Adrenal gland (tissue), 12 donors: ENCODE results near the gene LDAH. TPM values are rescaled to one million over a fixed set of nuclear protein-coding genes. Genes with fewer than 3 reads are reported as not detected.

Source experiments
- DNase-seq, 7 donors: peaks; one replicate each; pipeline ENCODE4 v3.0.0-alpha.2; 2019 to 2020
- H3K27ac ChIP-seq, 5 donors: fragments of 200-600 bp; sonication (generic) in 4 of 5; 1 replicate in 3 of 5; 2 replicates in 2 of 5; pipeline versions ENCODE4 v1.5.1 to v1.8.0; 2016 to 2020; ENCODE audit warnings: mild to moderate bottlenecking in 1 of 5
- H3K27me3 ChIP-seq: fragments of 200-600 bp; 2 replicates; pipeline ENCODE4 v1.8.0; 2021
- H3K36me3 ChIP-seq, 2 donors: fragments of 200-600 bp; replicated peaks in 1 of 2; 1 replicate in 1 of 2; 2 replicates in 1 of 2; pipeline versions ENCODE4 v1.5.1 to v1.8.0; 2018 to 2022
- H3K4me1 ChIP-seq, 2 donors: fragments of 200-600 bp; replicated peaks in 1 of 2; 1 replicate in 1 of 2; 2 replicates in 1 of 2; pipeline versions ENCODE4 v1.5.1 to v1.8.0; 2018 to 2021
- H3K4me3 ChIP-seq, 4 donors: fragments of 200-600 bp; sonication (generic) in 3 of 4; one replicate each; pipeline ENCODE4 v1.5.1; 2016 to 2018
- H3K9me3 ChIP-seq, 3 donors: fragments of 200-600 bp; sonication (generic) in 1 of 3; replicated peaks in 1 of 3; 1 replicate in 2 of 3; 2 replicates in 1 of 3; pipeline versions ENCODE4 v1.5.1 to v1.8.0; 2016 to 2021
- CTCF ChIP-seq, 6 experiments: fragments of 450-650 bp in 4 of 6; fragments of 200-600 bp in 2 of 6; sonication (generic) in 1 of 6; IDR thresholded peaks; 1 replicate in 5 of 6; 2 replicates in 1 of 6; pipeline versions ENCODE4 v1.5.1 to v1.8.0; 2016 to 2021; ENCODE audit warnings: antibody characterized with exemption in 6 of 6, mild to moderate bottlenecking in 2 of 6, moderate library complexity in 1 of 6
- POLR2A ChIP-seq, 2 donors: fragments of 450-650 bp; IDR thresholded peaks; one replicate each; pipeline ENCODE4 v1.6.1; 2017; ENCODE audit warnings: antibody characterized with exemption in 2 of 2, mild to moderate bottlenecking in 2 of 2, moderate library complexity in 1 of 2
- WGBS, 4 donors: extraction: QIAGEN DNeasy Blood & Tissue Kit in 2 of 4; methylation state at CpG; one replicate each; pipeline versions ENCODE4 v1.1.5 to v1.1.7; 2013 to 2017; 5-methylcytosine and 5-hydroxymethylcytosine counted together
- intact Hi-C, 2 donors: fragments of 100-400 bp; cut with DNase I; formaldehyde crosslinking; loops; one replicate each; pipeline versions ENCODE4 v1.14.1 to v1.15.0; 2022 to 2023
- polyA plus RNA-seq, 3 donors: library from polyadenylated mRNA; stranded (reverse); fragments of 200-250 nt in 2 of 3; fragments of 350-450 nt in 1 of 3; fragmentation: Illumina TruSeq in 1 of 3; extraction: RNeasy Lipid Tissue Mini Kit (QIAGEN cat#74804) in 1 of 3; gene quantifications; one replicate each; pipeline ENCODE4 v1.2.3, GENCODE V29; 2013 to 2014
- total RNA-seq, 9 donors: library from RNA; depleted of rRNA in 4 of 9; stranded (reverse); fragments of >200 nt in 4 of 9; fragments of 120-200 nt in 1 of 9; fragmentation: NEBNext Ultra II Directional in 1 of 9; extraction: Animal tissue kit (Norgen Biotek cat#: 25700) in 1 of 9; gene quantifications; one replicate each; pipeline versions ENCODE4 v1.1.0 to v1.2.4, GENCODE V29; 2013 to 2023
- donor health status: healthy with polysubstance abuse.
- donor health status: Bipolar disorder and iron deficiency.
- donor health status: DM: yes; HTN: yes; CAD: no.
- donor health status: DM: no; HTN: no; CAD: no.
- donor health status: DM: no; HTN: no; CAD: no.
- donor health status: DM: yes; HTN: yes; CAD: no.

LDAH gene
- total and polyA plus RNA-seq, 12 donors, result 7.0 to 64.9 (median 31.5) TPM

DNA sequence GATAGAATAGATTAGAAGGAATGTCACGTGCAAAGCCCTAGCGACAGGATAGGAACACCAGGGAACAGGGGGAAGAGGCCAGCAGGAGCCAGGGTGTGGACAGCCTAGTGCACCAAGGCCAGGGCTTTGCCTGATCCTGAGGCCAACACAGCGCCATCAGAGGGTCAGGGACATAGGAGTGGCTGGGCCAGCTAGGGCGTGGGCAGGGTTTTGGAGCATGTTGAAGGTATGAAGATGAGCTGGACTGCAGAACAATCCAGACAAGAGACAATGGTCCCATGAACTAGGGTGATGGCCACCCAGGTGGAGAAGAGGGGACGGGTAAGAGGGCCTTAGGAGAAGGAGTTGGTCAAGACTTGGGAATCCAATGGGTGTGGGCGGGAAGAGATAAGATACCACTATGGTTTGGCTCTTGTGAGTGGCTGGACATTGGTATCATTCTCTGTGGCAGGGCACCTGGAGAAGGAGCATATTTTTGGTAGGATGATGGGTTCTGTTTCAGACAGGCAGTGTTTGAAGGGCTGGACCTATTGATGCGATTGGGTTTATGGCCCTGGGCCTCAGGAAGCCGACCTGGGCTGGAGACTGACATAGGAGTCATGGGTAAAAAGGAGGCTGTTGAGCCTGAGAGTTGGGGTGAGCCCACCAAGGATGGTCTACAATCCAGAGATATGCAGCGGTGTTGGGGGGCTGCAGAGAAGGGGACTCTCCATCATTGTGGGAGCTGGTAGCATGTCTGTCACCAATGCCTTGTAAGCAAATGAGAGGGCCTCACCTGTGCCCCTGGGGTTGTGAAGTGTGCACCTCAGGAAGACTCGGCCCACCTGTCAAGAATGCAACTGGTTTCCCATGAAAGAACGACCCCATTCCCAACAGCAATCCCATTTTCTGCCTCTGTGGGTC, 170.0 kb downstream of the LDAH start:
- no peak for DNase-seq
- 86 to 96% (median 91%) methylated on average over 9 to 11 of the region's 11 CpGs for WGBS, 4 donors
- TF ChIP-seq POLR2A (IDR thresholded peaks at IDR 0.05), result no peak
- H3K4me1 ChIP-seq, result peaks cover 12 to 31% of the 10 kb centered on the region in 2 donors
- H3K27me3 ChIP-seq, result no peaks in the 10 kb centered on the region
- no peaks in the 10 kb centered on the region for H3K9me3 ChIP-seq
- no peak overlapping the region for H3K4me3 ChIP-seq
- no peak overlapping the region for H3K27ac ChIP-seq
- intact Hi-C loops, result no loop called here
- H3K36me3 ChIP-seq, result no peaks in the 10 kb centered on the region

DNA sequence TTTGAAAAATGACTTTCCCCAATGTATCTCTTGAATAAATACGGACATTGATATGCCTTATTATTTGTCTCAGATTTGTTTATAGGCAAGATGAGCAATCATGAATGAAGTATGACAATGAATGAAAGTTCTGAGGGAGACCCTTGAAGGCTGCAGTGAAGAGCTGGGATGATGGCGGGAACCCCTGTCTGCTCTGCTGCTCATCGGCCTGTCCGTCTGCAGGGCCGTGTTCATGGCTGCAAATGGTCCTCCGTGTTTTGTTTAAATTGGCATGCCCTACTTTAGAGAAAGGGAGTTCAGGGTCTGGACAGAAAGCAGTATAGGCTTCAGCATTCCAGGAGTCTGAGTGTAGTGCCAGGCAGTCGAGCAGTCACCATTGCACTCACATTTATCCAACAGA, 170.8 kb downstream of the LDAH start:
- no peak overlapping the region for H3K27ac ChIP-seq
- intact Hi-C loops, result no loop called here
- H3K27me3 ChIP-seq, result no peaks in the 10 kb centered on the region
- H3K4me3 ChIP-seq, result no peak overlapping the region
- no peaks in the 10 kb centered on the region for H3K36me3 ChIP-seq
- H3K4me1 ChIP-seq, result peaks cover 12 to 39% of the 10 kb centered on the region in 2 donors
- TF ChIP-seq POLR2A (IDR thresholded peaks at IDR 0.05) (no peak), CTCF (IDR thresholded peaks at IDR 0.05) (no peak)
- no peaks in the 10 kb centered on the region for H3K9me3 ChIP-seq
- no peak for DNase-seq
- WGBS, 4 donors, result 85 to 97% (median 91%) methylated on average over 7 of the region's 7 CpGs

DNA sequence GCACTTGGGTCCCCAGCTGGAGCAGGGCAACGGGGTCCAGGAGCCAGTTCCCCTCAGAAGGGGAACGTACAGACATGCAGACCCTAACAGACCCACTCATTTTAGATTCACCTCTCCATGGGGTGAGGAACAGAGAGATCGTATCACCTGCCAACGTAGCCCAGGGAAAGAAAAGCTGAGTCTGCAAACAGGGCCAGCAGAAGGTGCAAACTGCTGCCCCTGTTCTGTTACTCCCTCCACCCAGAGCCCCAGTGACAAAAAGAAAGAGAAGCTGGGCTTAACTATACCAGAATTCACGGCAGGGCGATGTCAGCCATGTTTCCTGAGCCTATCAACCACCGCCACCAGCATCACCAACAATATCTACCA, 171.2 kb downstream of the LDAH start:
- Histone ChIP-seq H3K27ac (peak overlapping the region in 3 of 5 donors; percentile 93 to 96 (median 96)), H3K27me3 (no peaks in the 10 kb centered on the region), H3K9me3 (no peaks in the 10 kb centered on the region), H3K36me3 (no peaks in the 10 kb centered on the region), H3K4me3 (peak overlapping the region in 2 of 4 donors; percentile 73 to 82), H3K4me1 (peaks cover 12 to 40% of the 10 kb centered on the region in 2 donors)
- no peak for DNase-seq
- intact Hi-C loops, result no loop called here
- TF ChIP-seq CTCF (IDR thresholded peaks at IDR 0.05), result no peak
- TF ChIP-seq POLR2A (IDR thresholded peaks at IDR 0.05), result no peak
- 69 to 99% (median 76%) methylated on average over 5 to 7 of the region's 7 CpGs for WGBS, 4 donors

- WGBS, 4 donors, result 1 to 4% (median 1%) methylated on average over 14 to 72 of the region's 72 CpGs
- Histone ChIP-seq H3K9me3 (no peaks in the 10 kb centered on the region), H3K27me3 (no peaks in the 10 kb centered on the region), H3K27ac (peak within 1 kb of the TSS; percentile 30 to 96 (median 93)), H3K4me1 (peaks cover 12 to 40% of the 10 kb centered on the region in 2 donors), H3K36me3 (no peaks in the 10 kb centered on the region), H3K4me3 (peak within 1 kb of the TSS; percentile 16 to 82 (median 76))
- DNase-seq, result peak; percentile 72 to 91 (median 83)
- intact Hi-C loops, result no loop called here
- TF ChIP-seq CTCF (IDR thresholded peaks at IDR 0.05) (peak in 5 of 6 experiments; percentile 19 to 100 (median 92)), POLR2A (IDR thresholded peaks at IDR 0.05) (peak; percentile 83 to 87)
Measured at GRCh38 chr2:20650877-20651730, 171.8 kb downstream of the LDAH start, which contains the start of gene HS1BP3. HS1BP3 (minus strand) TSS chr2:20651098; CDS start chr2:20651063, 35 bp downstream.
